HepG2 (cell line): ENCODE results near the gene TRAPPC1. TPM values are rescaled to one million over a fixed set of nuclear protein-coding genes. Genes with fewer than 3 reads are reported as not detected.

Source experiments
- ATAC-seq: fragments of 200-7000 bp; cut with Tn5 transposase; 3 replicates; pipeline ENCODE4 v1.9.1; 2020; ENCODE audit warnings: mild to moderate bottlenecking, moderate library complexity
- BruUV-seq: library from RNA; stranded (reverse); fragments of 400-500 nt; replicated peaks from 2 replicates; lab custom pipeline; 2021; lab: Mats Ljungman, UMichigan
- CTCF ChIA-PET: fragments of 300-600 bp; formaldehyde crosslinking; extraction: SDS; loops from one replicate; lab custom pipeline; 2021; ENCODE audit warnings: low total read pairs, inconsistent platforms, low intra/inter-chr PET ratio; lab: Yijun Ruan, JAX
- POLR2A ChIA-PET: fragments of 350-600 bp; sonication (Branson Sonifier 250); formaldehyde crosslinking; loops from one replicate; lab custom pipeline; 2020; ENCODE audit warnings: antibody characterized with exemption, inconsistent platforms; lab: Yijun Ruan, JAX
- DNase-seq: peaks from one replicate; pipeline ENCODE4 v3.0.0-alpha.2; 2015; ENCODE audit warnings: low spot score
- FAIRE-seq: peaks from 3 replicates; lab custom pipeline; 2011; peaks lifted over from hg19 to GRCh38; lab: Jason Lieb, UNC
- H2AFZ ChIP-seq: one replicate; pipeline ENCODE4 v1.6.1; 2011; ENCODE audit warnings: low read length, inconsistent platforms
- H3K27ac ChIP-seq: fragments of 300-600 bp; 3 replicates; pipeline ENCODE4 v1.8.0; 2011; ENCODE audit warnings: mixed run types, mild to moderate bottlenecking, mixed read lengths, low read length, inconsistent platforms; ENCODE audit not compliant: insufficient read depth; ENCODE audit errors: extremely low read length
- H3K27me3 ChIP-seq, 2 experiments: fragments of 200-600 bp in 1 of 2; 2 replicates in 1 of 2; 3 replicates in 1 of 2; pipeline versions ENCODE4 v1.6.0 to v1.8.0; 2011; ENCODE audit warnings: low read length in 2 of 2, mild to moderate bottlenecking in 2 of 2, moderate library complexity in 2 of 2, inconsistent platforms in 1 of 2; ENCODE audit not compliant: insufficient read depth in 2 of 2, control insufficient read depth in 1 of 2
- H3K36me3 ChIP-seq, 2 experiments: fragments of 200-600 bp in 1 of 2; replicated peaks in 1 of 2; 2 replicates in 1 of 2; 3 replicates in 1 of 2; pipeline versions ENCODE4 v1.5.1 to v1.8.0; 2011; ENCODE audit warnings: low read length in 2 of 2, inconsistent platforms in 1 of 2; ENCODE audit not compliant: insufficient read depth in 2 of 2, control insufficient read depth in 1 of 2
- H3K4me1 ChIP-seq: 2 replicates; pipeline ENCODE4 v1.5.1; 2012; ENCODE audit warnings: low read length, inconsistent platforms; ENCODE audit not compliant: insufficient read depth
- H3K4me2 ChIP-seq: 2 replicates; pipeline ENCODE4 v1.6.0; 2011; ENCODE audit warnings: low read depth, low read length, inconsistent platforms
- H3K4me3 ChIP-seq, 3 experiments: fragments of 200-600 bp in 1 of 3; sonication (generic), shearing (Covaris generic) in 1 of 3; replicated peaks in 1 of 3; 2 replicates each; pipeline ENCODE4 v1.5.1; 2011 to 2016; ENCODE audit warnings: low read length in 3 of 3, inconsistent platforms in 2 of 3, low read depth in 2 of 3, mild to moderate bottlenecking in 2 of 3, control low read depth in 1 of 3, mixed read lengths in 1 of 3; ENCODE audit not compliant: insufficient read depth in 1 of 3
- H3K79me2 ChIP-seq: one replicate; pipeline ENCODE4 v1.6.1; 2011; ENCODE audit warnings: low read length, inconsistent platforms; ENCODE audit not compliant: insufficient read depth
- H3K9ac ChIP-seq: 2 replicates; pipeline ENCODE4 v1.6.0; 2011; ENCODE audit warnings: mild to moderate bottlenecking, low read depth, low read length, inconsistent platforms; ENCODE audit not compliant: insufficient read depth
- H3K9me3 ChIP-seq: 2 replicates; pipeline ENCODE4 v1.5.1; 2012; ENCODE audit warnings: mild to moderate bottlenecking, low read length
- H4K20me1 ChIP-seq: 2 replicates; pipeline ENCODE4 v1.6.0; 2011; ENCODE audit warnings: inconsistent platforms, mild to moderate bottlenecking, low read length, moderate library complexity; ENCODE audit not compliant: insufficient read depth
- ADNP ChIP-seq: sonication (generic); formaldehyde crosslinking; IDR thresholded peaks from 2 replicates; pipeline ENCODE4 v1.4.0; 2020; ENCODE audit warnings: missing genetic modification reagents
- ARID4A ChIP-seq: sonication (generic); formaldehyde crosslinking; IDR thresholded peaks from 2 replicates; pipeline ENCODE4 v1.5.0; 2020; ENCODE audit warnings: mild to moderate bottlenecking, missing genetic modification reagents, borderline replicate concordance
- ERF ChIP-seq: IDR thresholded peaks from 2 replicates; pipeline ENCODE4 v1.6.1; 2018; ENCODE audit warnings: missing biosample characterization, missing genetic modification reagents
- JUN ChIP-seq: sonication (generic); formaldehyde crosslinking; IDR thresholded peaks from 2 replicates; pipeline ENCODE4 v1.4.0; 2020; ENCODE audit warnings: mild to moderate bottlenecking, missing genetic modification reagents
- KLF15 ChIP-seq: sonication (generic); formaldehyde crosslinking; IDR thresholded peaks from 2 replicates; pipeline ENCODE4 v1.8.1; 2023; ENCODE audit warnings: borderline replicate concordance, mild to moderate bottlenecking, inconsistent platforms, missing genetic modification reagents, mixed read lengths
- MTF1 ChIP-seq: sonication (generic); formaldehyde crosslinking; IDR thresholded peaks from 2 replicates; pipeline ENCODE4 v1.5.0; 2020; ENCODE audit warnings: missing genetic modification reagents
- MYPOP ChIP-seq: sonication (generic); formaldehyde crosslinking; IDR thresholded peaks from 2 replicates; pipeline ENCODE4 v1.8.1; 2023; ENCODE audit warnings: mild to moderate bottlenecking, moderate library complexity, missing genetic modification reagents
- NFE2L1 ChIP-seq: sonication (generic); formaldehyde crosslinking; IDR thresholded peaks from 2 replicates; pipeline ENCODE4 v1.4.0; 2020; ENCODE audit warnings: missing genetic modification reagents, mild to moderate bottlenecking, borderline replicate concordance
- SIN3A ChIP-seq: IDR thresholded peaks from 2 replicates; pipeline ENCODE4 v1.6.1; 2011; ENCODE audit warnings: low read depth, mild to moderate bottlenecking, control low read depth, low read length, borderline replicate concordance
- SNAPC5 ChIP-seq: sonication (generic); formaldehyde crosslinking; IDR thresholded peaks from 2 replicates; pipeline ENCODE4 v1.8.1; 2023; ENCODE audit warnings: mild to moderate bottlenecking, missing genetic modification reagents, borderline replicate concordance
- TP53 ChIP-seq: sonication (generic); formaldehyde crosslinking; conservative IDR thresholded peaks from 2 replicates; pipeline ENCODE4 v1.4.0; 2020; ENCODE audit warnings: missing genetic modification reagents
- ZNF142 ChIP-seq: sonication (generic); formaldehyde crosslinking; IDR thresholded peaks from 2 replicates; pipeline ENCODE4 v1.4.0; 2020; ENCODE audit warnings: missing genetic modification reagents
- ZNF451 ChIP-seq: sonication (generic); formaldehyde crosslinking; IDR thresholded peaks from 2 replicates; pipeline ENCODE4 v1.5.0; 2020; ENCODE audit warnings: mild to moderate bottlenecking, missing genetic modification reagents
- ZNF501 ChIP-seq: sonication (generic); formaldehyde crosslinking; IDR thresholded peaks from 2 replicates; pipeline ENCODE4 v1.5.1; 2020; ENCODE audit warnings: mild to moderate bottlenecking, moderate library complexity, missing genetic modification reagents
- ZNF652 ChIP-seq: IDR thresholded peaks from 2 replicates; pipeline ENCODE4 v1.6.1; 2016; ENCODE audit warnings: low read depth, borderline replicate concordance
- WGBS: methylation state at CpG from one replicate; pipeline ENCODE4 v1.1.6; 2017; ENCODE audit warnings: low lambda C conversion rate; 5-methylcytosine and 5-hydroxymethylcytosine counted together
- in situ Hi-C: cut with HindIII; loops from 2 replicates; pipeline ENCODE4 v1.10.0; 2017; ENCODE audit warnings: low pct_unique_long_range_greater_than_20kb; ENCODE audit not compliant: extremely low pct_ligation_motif_present
- intact Hi-C: fragments of 100-400 bp; cut with micrococcal nuclease; formaldehyde crosslinking; loops from one replicate; pipeline ENCODE4 v1.10.0; 2022; ENCODE audit not compliant: unreplicated experiment
- polyA plus RNA-seq, 8 experiments: library from polyadenylated mRNA; depleted of rRNA in 3 of 8; stranded (reverse) in 7 of 8; unstranded in 1 of 8; fragments of >200 nt; fragmentation: Illumina TruSeq in 4 of 8; extraction: Trizol in 4 of 8; gene quantifications; 2 replicates each; pipeline versions ENCODE4 v1.2.1 to v1.2.3, GENCODE V29; 2011 to 2016; ENCODE audit warnings: low read depth in 4 of 8, missing spikeins in 1 of 8, mixed read lengths in 1 of 8; ENCODE audit not compliant: insufficient read depth in 1 of 8
- total RNA-seq, 5 experiments: library from RNA; depleted of rRNA; stranded (reverse); fragments of >200 nt; fragmentation: Illumina TruSeq; extraction: Trizol; gene quantifications; 2 replicates each; pipeline ENCODE4 v1.2.3, GENCODE V29; 2016; ENCODE audit warnings: low read depth in 1 of 5

Gene TRAPPC1
- total and polyA plus RNA-seq, 2 of the 13 experiments (the other 11 are each of a cell fraction or from before 2014, with no cell fraction given), result 28.1 to 44.9 TPM

GRCh38 chr17:7894226-7894625 is 37.5 kb downstream of the TRAPPC1 start:
- in situ Hi-C loops, result no loop called here
- H3K27me3 ChIP-seq, result no peaks in the 10 kb centered on the region
- H2AFZ ChIP-seq, result no peak overlapping the region
- ChIA-PET POLR2A (no interaction called here), CTCF (no interaction called here)
- H3K79me2 ChIP-seq, result no peaks in the 10 kb centered on the region
- no peak overlapping the region for H3K9ac ChIP-seq
- intact Hi-C loops, result no loop called here
- no peaks in the 10 kb centered on the region for H4K20me1 ChIP-seq
- ATAC-seq (no peak), DNase-seq (no peak), FAIRE-seq (no peak)
- H3K9me3 ChIP-seq, result no peaks in the 10 kb centered on the region
- no TSS peak for BruUV-seq
- no peak overlapping the region for H3K4me2 ChIP-seq
- WGBS, result 81% methylated on average over 8 of the region's 9 CpGs
- no peak overlapping the region for H3K4me3 ChIP-seq
- peaks cover 22% of the 10 kb centered on the region for H3K4me1 ChIP-seq
- H3K36me3 ChIP-seq, result peaks cover 0 to 2% of the 10 kb centered on the region in 2 experiments; a peak in 1 of 5 replicates
- no peak overlapping the region for H3K27ac ChIP-seq
- TF ChIP-seq JUN (CRISPR knock-in tag), result no peak
- TF ChIP-seq ADNP (CRISPR knock-in tag), result no peak
- TF ChIP-seq NFE2L1 (CRISPR knock-in tag), result no peak
- TF ChIP-seq TP53 (CRISPR knock-in tag), result no peak
- no peak for TF ChIP-seq KLF15
- no peak for TF ChIP-seq ZNF501 (CRISPR knock-in tag)
- no peak for TF ChIP-seq ARID4A (CRISPR knock-in tag)
- TF ChIP-seq ZNF142, result no peak
- no peak for TF ChIP-seq SIN3A
- no peak for TF ChIP-seq SNAPC5 (CRISPR knock-in tag)
- no peak for TF ChIP-seq ZNF652
- TF ChIP-seq ERF (CRISPR knock-in tag), result no peak
- TF ChIP-seq MYPOP (CRISPR knock-in tag), result no peak
- TF ChIP-seq ZNF451 (CRISPR knock-in tag), result no peak
- TF ChIP-seq MTF1 (CRISPR knock-in tag), result no peak
